Effector memory CD4-positive, alpha-beta T cell (primary cell): Measurements from ENCODE around the gene PCCA.

Experiments used
- DNase-seq, 3 donors: peaks; one replicate each; pipeline ENCODE4 v3.0.0-alpha.2; 2020
- H3K27ac ChIP-seq: 2 replicates; pipeline ENCODE4 v1.7.0; 2013; ENCODE audit warnings: mild to moderate bottlenecking, low read length, moderate library complexity; ENCODE audit not compliant: insufficient read depth, poor library complexity, severe bottlenecking
- H3K27me3 ChIP-seq: replicated peaks from 2 replicates; pipeline ENCODE4 v1.7.0; 2013; ENCODE audit warnings: mild to moderate bottlenecking, low read length; ENCODE audit not compliant: insufficient read depth, control insufficient read depth, poor library complexity, severe bottlenecking
- H3K36me3 ChIP-seq: 2 replicates; pipeline ENCODE4 v1.7.0; 2013; ENCODE audit warnings: mild to moderate bottlenecking, low read length, moderate library complexity; ENCODE audit not compliant: control insufficient read depth, insufficient read depth
- H3K4me1 ChIP-seq: 2 replicates; pipeline ENCODE4 v1.7.0; 2013; ENCODE audit warnings: low read length, mild to moderate bottlenecking; ENCODE audit not compliant: control insufficient read depth, insufficient read depth, poor library complexity, severe bottlenecking
- H3K4me3 ChIP-seq: 2 replicates; pipeline ENCODE4 v1.7.0; 2013; ENCODE audit warnings: low read length, low read depth, mild to moderate bottlenecking; ENCODE audit not compliant: insufficient read depth, poor library complexity, severe bottlenecking
- H3K9me3 ChIP-seq: 2 replicates; pipeline ENCODE4 v1.7.0; 2013; ENCODE audit warnings: mild to moderate bottlenecking, low read length, moderate library complexity; ENCODE audit not compliant: control insufficient read depth

The PCCA gene

DNA sequence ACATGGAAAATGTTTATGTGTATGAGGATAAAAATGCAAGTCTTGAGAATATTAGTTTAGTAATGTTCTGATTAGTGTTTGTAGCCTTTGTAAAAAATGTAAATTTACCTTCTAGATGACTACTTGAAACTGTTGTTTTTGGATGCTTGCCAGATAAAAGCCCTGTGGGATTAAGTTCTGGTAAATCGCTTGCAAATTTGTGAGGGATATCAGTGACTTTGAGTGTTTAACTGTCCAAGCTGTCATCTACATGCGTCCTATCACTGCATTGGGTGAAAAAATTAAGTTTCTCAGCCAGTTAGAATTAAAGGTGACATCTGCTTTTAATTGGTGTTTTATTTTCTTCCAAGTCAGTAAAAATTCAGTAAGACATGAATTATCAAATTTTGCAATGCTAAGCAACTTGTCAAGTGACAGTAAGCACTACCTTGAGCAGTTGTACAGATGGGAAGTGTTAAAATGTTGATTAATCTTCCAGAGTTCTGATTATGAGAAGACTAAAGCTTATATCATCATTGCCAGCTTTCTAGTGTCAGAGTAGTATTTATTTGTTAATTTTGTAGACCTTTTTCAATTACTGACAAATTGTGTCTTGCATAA lies 88.0 kb downstream of the PCCA start:
- no peaks in the 10 kb centered on the region for H3K36me3 ChIP-seq
- no peaks in the 10 kb centered on the region for H3K9me3 ChIP-seq
- H3K4me1 ChIP-seq, result peaks cover 2% of the 10 kb centered on the region
- DNase-seq, result no peak
- no peak overlapping the region for H3K4me3 ChIP-seq
- H3K27me3 ChIP-seq, result no peaks in the 10 kb centered on the region
- H3K27ac ChIP-seq, result no peak overlapping the region

DNA sequence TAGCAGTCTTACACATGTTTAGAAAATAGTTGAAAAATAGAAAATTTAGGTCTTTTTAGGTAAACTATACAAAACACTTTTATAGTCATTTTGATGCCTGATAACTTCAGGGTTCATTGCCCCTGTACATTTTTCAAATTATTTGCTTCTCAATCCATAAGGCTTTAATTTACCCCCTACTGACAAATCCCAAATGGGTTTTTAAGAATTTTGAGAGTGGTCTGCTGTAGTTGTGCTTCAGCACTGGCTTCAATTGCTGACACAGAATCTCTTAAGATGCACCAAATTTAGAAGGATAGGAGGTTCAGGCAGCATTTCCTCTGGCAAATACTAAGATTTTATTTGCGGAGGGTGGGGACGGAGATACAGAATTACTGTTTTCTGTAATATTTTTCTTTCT lies 89.4 kb downstream of the PCCA start:
- Histone ChIP-seq H3K27ac (no peak overlapping the region), H3K27me3 (no peaks in the 10 kb centered on the region), H3K9me3 (no peaks in the 10 kb centered on the region), H3K4me3 (no peak overlapping the region), H3K4me1 (peaks cover 10% of the 10 kb centered on the region), H3K36me3 (no peaks in the 10 kb centered on the region)
- no peak for DNase-seq

DNA sequence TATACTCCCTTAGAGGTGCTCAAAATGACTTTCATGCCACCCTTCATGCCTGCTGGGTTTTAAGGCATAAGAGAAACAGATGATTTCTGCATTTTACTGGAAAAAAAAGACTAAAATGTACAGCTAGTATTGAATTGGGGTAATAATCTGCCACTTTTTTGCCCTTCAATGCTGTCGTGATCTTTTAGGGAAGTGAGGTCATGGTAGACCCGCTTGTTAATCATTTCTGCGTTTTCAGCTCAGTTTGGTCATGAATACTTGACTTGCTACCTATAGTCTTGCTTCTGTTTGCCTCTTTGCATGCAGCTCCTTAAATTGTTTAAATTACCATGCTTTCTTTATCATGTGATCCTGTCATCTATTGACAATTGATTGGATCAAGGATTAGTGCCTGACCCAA lies 90.4 kb downstream of the PCCA start:
- H3K4me1 ChIP-seq, result peaks cover 10% of the 10 kb centered on the region

DNA sequence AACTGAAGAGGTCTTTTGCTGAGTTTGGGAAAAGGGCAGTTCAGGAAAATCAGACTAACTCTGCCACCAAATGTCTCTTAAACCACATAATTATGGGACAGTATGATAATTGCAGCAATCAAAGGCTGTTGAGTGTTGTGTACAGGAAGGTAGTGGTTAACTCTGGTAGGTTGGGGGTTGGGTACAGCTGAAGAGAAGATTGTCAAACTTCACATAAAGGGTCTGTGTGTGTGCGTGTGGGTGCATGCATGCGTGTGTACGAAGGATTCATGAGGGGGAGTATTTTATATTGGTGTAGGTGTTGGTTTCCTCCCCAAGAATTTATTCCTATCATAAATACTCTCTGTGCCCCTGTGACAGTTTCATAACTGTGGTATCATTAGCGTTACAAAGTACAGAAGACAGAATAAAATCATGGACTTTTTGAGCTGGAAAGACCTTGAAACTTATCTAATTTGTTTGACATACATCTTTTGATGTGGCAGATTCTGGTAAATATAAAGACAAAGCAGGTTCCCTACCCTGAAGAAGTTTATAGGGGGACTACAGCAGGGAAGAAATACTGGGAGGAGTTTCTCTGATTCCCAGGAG lies 94.1 kb downstream of the PCCA start:
- Histone ChIP-seq H3K4me1 (peaks cover 10% of the 10 kb centered on the region), H3K36me3 (no peaks in the 10 kb centered on the region), H3K9me3 (no peaks in the 10 kb centered on the region), H3K27me3 (no peaks in the 10 kb centered on the region), H3K4me3 (no peak overlapping the region), H3K27ac (no peak overlapping the region)
- no peak for DNase-seq

More for the DNA sequence above, 90.4 kb downstream of the PCCA start:
- Histone ChIP-seq H3K36me3 (no peaks in the 10 kb centered on the region), H3K27me3 (no peaks in the 10 kb centered on the region), H3K9me3 (no peaks in the 10 kb centered on the region), H3K27ac (no peak overlapping the region), H3K4me3 (no peak overlapping the region)
- no peak for DNase-seq

DNA sequence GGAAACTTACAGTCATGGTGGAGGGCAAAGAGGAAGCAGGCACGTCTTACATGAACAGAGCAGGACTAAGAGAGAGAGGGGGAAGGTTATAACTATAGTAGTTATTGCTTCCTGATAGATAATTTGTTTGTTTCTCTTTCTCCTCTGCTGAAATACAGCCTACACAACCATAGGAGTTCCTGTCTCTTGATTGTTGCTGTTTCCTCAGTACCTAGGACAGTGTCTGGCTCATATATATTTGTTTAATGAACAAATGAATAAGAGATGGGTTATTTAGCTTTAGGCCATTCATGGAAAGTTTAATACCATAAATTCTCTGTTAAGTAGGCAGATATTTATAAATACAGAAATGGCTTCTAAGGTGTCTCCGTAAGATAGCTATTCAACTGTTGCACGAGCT lies 95.2 kb downstream of the PCCA start:
- no peaks in the 10 kb centered on the region for H3K36me3 ChIP-seq
- no peaks in the 10 kb centered on the region for H3K9me3 ChIP-seq
- H3K27ac ChIP-seq, result no peak overlapping the region
- no peaks in the 10 kb centered on the region for H3K27me3 ChIP-seq
- peaks cover 10% of the 10 kb centered on the region for H3K4me1 ChIP-seq
- no peak overlapping the region for H3K4me3 ChIP-seq
- no peak for DNase-seq

DNA sequence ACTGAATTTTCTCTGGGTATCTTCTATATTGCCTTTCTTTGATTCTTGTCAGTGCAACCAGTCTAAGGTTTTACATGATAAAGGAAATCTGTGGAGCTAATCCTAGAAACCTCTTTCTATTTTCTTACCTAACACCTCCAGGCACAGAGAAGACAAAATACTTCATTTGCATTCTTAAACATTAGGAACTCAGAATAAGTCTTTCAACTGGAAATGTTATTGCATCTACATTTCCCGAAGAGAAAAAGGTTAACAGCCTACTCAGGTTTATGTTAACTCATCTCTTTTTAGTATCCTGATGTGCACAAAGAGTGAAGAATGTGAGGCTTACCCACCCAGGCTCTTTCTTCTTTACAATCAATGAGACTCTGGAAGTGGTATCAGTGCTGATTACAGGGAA lies 106.7 kb downstream of the PCCA start:
- Histone ChIP-seq H3K27ac (no peak overlapping the region), H3K27me3 (no peaks in the 10 kb centered on the region), H3K9me3 (no peaks in the 10 kb centered on the region), H3K36me3 (no peaks in the 10 kb centered on the region), H3K4me1 (no peaks in the 10 kb centered on the region), H3K4me3 (no peak overlapping the region)
- no peak for DNase-seq

DNA sequence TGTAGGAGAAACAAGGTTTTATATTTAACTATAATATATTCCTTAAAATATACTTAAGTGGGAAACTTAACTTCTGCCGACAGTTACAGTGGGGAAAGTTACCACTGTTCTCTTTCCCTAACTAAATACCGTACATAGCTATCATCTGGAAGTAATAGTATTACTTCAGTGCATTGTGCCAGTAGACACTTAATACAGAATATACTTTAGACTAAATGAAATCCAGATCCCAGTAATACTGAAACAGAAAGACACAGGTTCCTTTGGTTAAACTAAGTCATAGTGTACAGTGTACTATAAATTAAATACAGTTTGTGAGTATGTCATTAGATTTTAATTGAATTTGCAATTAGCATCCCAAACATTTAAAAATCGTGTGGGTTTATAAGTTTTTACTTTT lies 107.5 kb downstream of the PCCA start:
- H3K36me3 ChIP-seq, result no peaks in the 10 kb centered on the region
- no peaks in the 10 kb centered on the region for H3K9me3 ChIP-seq
- H3K4me3 ChIP-seq, result no peak overlapping the region
- no peak for DNase-seq
- H3K27me3 ChIP-seq, result no peaks in the 10 kb centered on the region
- H3K4me1 ChIP-seq, result no peaks in the 10 kb centered on the region
- no peak overlapping the region for H3K27ac ChIP-seq

DNA sequence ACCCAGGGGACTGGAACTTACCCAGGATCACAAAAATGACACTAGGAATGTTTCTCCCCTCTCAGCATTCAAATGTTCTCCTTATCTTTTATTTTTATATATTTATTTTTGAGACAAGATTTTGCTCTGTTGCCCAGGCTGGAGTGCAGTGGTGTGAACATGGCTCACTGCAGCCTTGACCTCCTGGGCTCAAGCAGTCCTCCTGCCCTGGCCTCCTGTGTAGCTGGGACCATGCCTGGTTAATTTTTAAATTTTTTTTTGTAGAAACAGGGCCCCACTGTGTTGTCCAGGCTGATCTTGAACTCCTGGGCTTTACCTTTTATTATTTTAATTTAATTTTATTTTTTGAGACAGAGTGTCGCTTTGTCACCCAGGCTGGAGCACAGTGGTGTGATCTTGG lies 108.2 kb downstream of the PCCA start:
- Histone ChIP-seq H3K27ac (no peak overlapping the region), H3K27me3 (no peaks in the 10 kb centered on the region), H3K4me3 (no peak overlapping the region), H3K9me3 (no peaks in the 10 kb centered on the region), H3K4me1 (no peaks in the 10 kb centered on the region), H3K36me3 (no peaks in the 10 kb centered on the region)
- DNase-seq, result no peak

DNA sequence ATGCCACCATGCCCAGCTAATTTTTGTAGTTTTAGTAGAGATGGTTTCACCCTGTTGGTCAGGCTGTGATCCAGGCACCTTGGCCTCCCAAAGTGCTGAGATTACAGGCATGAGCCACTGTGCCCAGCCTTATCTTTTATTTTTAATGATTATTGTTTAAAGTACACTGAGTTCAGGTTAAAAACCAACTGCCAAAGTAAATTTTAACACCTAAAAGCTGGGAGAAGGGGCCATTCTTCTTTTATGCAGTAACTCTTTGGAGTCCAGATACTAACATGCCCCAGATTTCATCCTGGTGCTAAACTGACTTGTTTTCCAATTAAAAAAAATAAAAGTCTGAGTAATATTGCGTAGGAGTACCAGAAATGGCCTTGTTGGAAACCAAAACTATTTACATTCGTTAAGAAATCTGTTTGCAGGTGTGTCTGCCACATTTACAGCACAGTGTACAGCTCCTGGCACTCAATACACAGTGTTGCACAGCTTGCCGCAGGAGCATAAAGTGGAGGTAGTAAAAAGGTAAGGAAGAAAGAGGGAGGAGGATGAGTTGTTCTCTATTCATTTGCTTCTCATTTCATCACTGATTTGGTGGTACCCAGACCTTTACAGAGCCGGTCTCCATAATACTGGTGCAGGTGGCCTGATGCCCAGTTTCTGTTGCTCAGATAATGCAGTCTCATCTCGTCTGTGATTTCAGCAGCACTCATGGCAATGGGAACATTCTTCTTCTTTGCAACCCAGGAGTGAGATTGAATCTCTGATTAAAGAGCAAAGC lies 108.9 kb downstream of the PCCA start:
- Histone ChIP-seq H3K27ac (no peak overlapping the region), H3K36me3 (no peaks in the 10 kb centered on the region), H3K9me3 (no peaks in the 10 kb centered on the region), H3K4me3 (no peak overlapping the region), H3K27me3 (no peaks in the 10 kb centered on the region), H3K4me1 (no peaks in the 10 kb centered on the region)
- DNase-seq, result no peak

DNA sequence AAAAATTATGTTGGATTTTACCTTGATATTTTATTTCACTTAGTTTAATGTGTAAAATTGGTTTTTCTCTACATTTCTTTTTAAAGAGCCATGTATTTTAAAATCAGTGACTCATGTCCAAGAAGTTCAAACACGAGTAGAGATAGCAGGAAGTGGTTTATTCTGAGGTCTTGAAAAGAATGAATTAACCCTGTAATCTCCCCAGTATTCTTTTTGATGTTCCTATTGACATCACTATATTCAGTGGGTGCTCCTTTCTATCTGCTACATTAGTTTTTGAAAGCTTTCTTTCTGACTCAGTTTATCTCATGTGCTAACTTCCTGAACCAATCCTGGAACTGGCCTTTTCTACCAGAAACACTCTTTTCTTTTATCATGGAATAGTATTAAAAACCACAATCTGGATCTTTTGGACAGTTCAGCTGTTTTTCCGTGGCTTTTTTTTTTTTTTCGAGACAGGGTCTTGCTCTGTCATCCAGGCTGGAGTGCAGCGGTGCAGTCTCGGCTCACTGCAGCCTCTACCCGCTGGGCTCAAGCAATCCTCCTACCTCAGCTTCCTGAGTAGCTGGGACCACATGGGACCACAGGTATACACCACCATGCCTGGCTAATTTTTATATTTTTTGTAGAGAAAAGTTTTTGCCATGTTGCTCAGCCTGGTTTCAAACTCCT lies 114.9 kb downstream of the PCCA start:
- peaks cover 15% of the 10 kb centered on the region for H3K4me1 ChIP-seq

More for the DNA sequence above, 114.9 kb downstream of the PCCA start:
- Histone ChIP-seq H3K27ac (no peak overlapping the region), H3K36me3 (no peaks in the 10 kb centered on the region), H3K4me3 (no peak overlapping the region), H3K9me3 (no peaks in the 10 kb centered on the region), H3K27me3 (no peaks in the 10 kb centered on the region)
- DNase-seq, result no peak
